CD4-positive, alpha-beta T cell treated with Interleukin-1 beta for 1 hour (primary cell): ENCODE results near the gene GPC1.

ENCODE experiments used
- DNase-seq, 2 donors: peaks; one replicate each; pipeline ENCODE4 v3.0.0-alpha.2; 2020 to 2022

GPC1 gene

GRCh38 chr2:240412975-240413812 lies 22.3 kb upstream of the GPC1 start:
- no peak for DNase-seq

- DNase-seq = no peak
Measured at GRCh38 chr2:240413813-240414429, 21.5 kb upstream of the GPC1 start.

GRCh38 chr2:240416821-240417220 lies 18.6 kb upstream of the GPC1 start:
- DNase-seq = no peak

- no peak for DNase-seq
Measured at GRCh38 chr2:240418311-240418710, 17.2 kb upstream of the GPC1 start.

- DNase-seq = no peak
Measured at GRCh38 chr2:240419271-240419670, 16.2 kb upstream of the GPC1 start.

GRCh38 chr2:240419723-240420122 lies 15.7 kb upstream of the GPC1 start:
- DNase-seq = no peak

- DNase-seq = no peak
Measured at GRCh38 chr2:240420206-240421104, 15.0 kb upstream of the GPC1 start.

GRCh38 chr2:240421381-240421780 lies 14.1 kb upstream of the GPC1 start:
- DNase-seq = no peak

- DNase-seq = no peak
Measured at GRCh38 chr2:240422658-240423329, 12.7 kb upstream of the GPC1 start.

- DNase-seq = no peak
Measured at GRCh38 chr2:240423788-240424191, 11.7 kb upstream of the GPC1 start.

- no peak for DNase-seq
Measured at GRCh38 chr2:240424341-240425235, 10.9 kb upstream of the GPC1 start.

GRCh38 chr2:240425236-240425615 lies 10.2 kb upstream of the GPC1 start:
- no peak for DNase-seq

GRCh38 chr2:240425697-240426096 lies 9.8 kb upstream of the GPC1 start:
- DNase-seq = no peak

GRCh38 chr2:240426845-240427721 lies 8.4 kb upstream of the GPC1 start:
- DNase-seq = no peak

- DNase-seq = no peak
Measured at GRCh38 chr2:240427729-240428128, 7.7 kb upstream of the GPC1 start.

- DNase-seq = no peak
Measured at GRCh38 chr2:240428245-240428644, 7.2 kb upstream of the GPC1 start.

GRCh38 chr2:240429341-240429871 lies 6.1 kb upstream of the GPC1 start:
- DNase-seq = no peak

- no peak for DNase-seq
Measured at GRCh38 chr2:240429872-240430491, 5.5 kb upstream of the GPC1 start.

- no peak for DNase-seq
Measured at GRCh38 chr2:240430595-240430994, 4.9 kb upstream of the GPC1 start.

- DNase-seq = no peak
Measured at GRCh38 chr2:240431271-240431660, 4.2 kb upstream of the GPC1 start.
